GM23338 (cell line): ENCODE measurements around the gene ADGRV1. TPM values are rescaled to one million over a fixed set of nuclear protein-coding genes. Genes with fewer than 3 reads are reported as not detected.

Source experiments
- ATAC-seq: fragments of 200-7000 bp; cut with Tn5 transposase; 3 replicates; pipeline ENCODE4 v1.9.1; 2020
- DNase-seq: peaks from one replicate; pipeline ENCODE4 v3.0.0-alpha.2; 2015; ENCODE audit warnings: low spot score
- H2AFZ ChIP-seq: fragments of 200-600 bp; sonication (generic); 2 replicates; pipeline ENCODE4 v1.8.0; 2016; ENCODE audit warnings: antibody characterized with exemption, mild to moderate bottlenecking, moderate library complexity
- H3F3A ChIP-seq: fragments of 200-600 bp; sonication (generic); replicated peaks from 2 replicates; pipeline ENCODE4 v1.8.0; 2017; ENCODE audit warnings: antibody characterized with exemption, mixed run types, low read depth
- H3K27ac ChIP-seq: fragments of 200-600 bp; sonication (generic); 2 replicates; pipeline ENCODE4 v1.6.1; 2016; ENCODE audit warnings: low read depth
- H3K27me3 ChIP-seq: fragments of 200-600 bp; sonication (generic); 2 replicates; pipeline ENCODE4 v1.8.0; 2016; ENCODE audit warnings: mild to moderate bottlenecking, mixed run types, moderate library complexity; ENCODE audit not compliant: insufficient read depth
- H3K36me3 ChIP-seq: fragments of 200-600 bp; sonication (generic); 2 replicates; pipeline ENCODE4 v1.8.0; 2016; ENCODE audit warnings: mild to moderate bottlenecking; ENCODE audit not compliant: insufficient read depth
- H3K4me1 ChIP-seq: fragments of 200-600 bp; sonication (generic); 2 replicates; pipeline ENCODE4 v1.8.0; 2016; ENCODE audit warnings: mild to moderate bottlenecking, moderate library complexity; ENCODE audit not compliant: insufficient read depth
- H3K4me2 ChIP-seq: fragments of 200-600 bp; sonication (generic); 2 replicates; pipeline ENCODE4 v1.7.1; 2017; ENCODE audit warnings: mixed run types
- H3K4me3 ChIP-seq: fragments of 200-600 bp; sonication (generic); 2 replicates; pipeline ENCODE4 v1.6.1; 2016; ENCODE audit warnings: mixed run types
- H3K79me2 ChIP-seq: fragments of 200-600 bp; sonication (generic); replicated peaks from 2 replicates; pipeline ENCODE4 v1.8.0; 2017; ENCODE audit warnings: mild to moderate bottlenecking; ENCODE audit not compliant: insufficient read depth
- H3K9me2 ChIP-seq: fragments of 200-600 bp; sonication (generic); 2 replicates; pipeline ENCODE4 v1.8.0; 2017; ENCODE audit not compliant: insufficient read depth
- H4K20me1 ChIP-seq: fragments of 200-600 bp; sonication (generic); replicated peaks from 2 replicates; pipeline ENCODE4 v1.8.0; 2017; ENCODE audit warnings: mild to moderate bottlenecking; ENCODE audit not compliant: insufficient read depth
- H3K27ac Mint-ChIP-seq: 2 replicates; pipeline ENCODE4 v1.8.0; 2020; ENCODE audit warnings: inconsistent platforms, mild to moderate bottlenecking, moderate library complexity, mixed read lengths
- H3K27me3 Mint-ChIP-seq: 3 replicates; pipeline ENCODE4 v1.8.0; 2022; ENCODE audit warnings: low read depth, mild to moderate bottlenecking, moderate library complexity, mixed read lengths, inconsistent platforms; ENCODE audit not compliant: insufficient read depth, poor library complexity
- H3K36me3 Mint-ChIP-seq: 3 replicates; pipeline ENCODE4 v1.8.0; 2021; ENCODE audit warnings: low read depth, mild to moderate bottlenecking, inconsistent platforms, moderate library complexity, mixed read lengths
- H3K4me1 Mint-ChIP-seq: 3 replicates; pipeline ENCODE4 v1.8.0; 2020; ENCODE audit warnings: mild to moderate bottlenecking, inconsistent platforms, mixed read lengths
- H3K4me3 Mint-ChIP-seq: 3 replicates; pipeline ENCODE4 v1.8.0; 2021; ENCODE audit warnings: moderate library complexity, mild to moderate bottlenecking, inconsistent platforms, mixed read lengths
- H3K9me3 Mint-ChIP-seq: 3 replicates; pipeline ENCODE4 v1.8.0; 2020; ENCODE audit warnings: moderate library complexity, mild to moderate bottlenecking, inconsistent platforms, mixed read lengths
- CREB1 ChIP-seq: fragments of 250-450 bp; sonication (Bioruptor Pico); IDR thresholded peaks from 2 replicates; pipeline ENCODE4 v1.5.0; 2020; ENCODE audit warnings: low read depth, mild to moderate bottlenecking, moderate library complexity
- CTCF ChIP-seq, 2 experiments: fragments of 200-600 bp in 1 of 2; sonication (generic) in 1 of 2; conservative IDR thresholded peaks; 2 replicates each; pipeline versions ENCODE4 v1.5.1 to v1.6.1; 2016 to 2017; ENCODE audit warnings: antibody characterized with exemption in 2 of 2, low read depth in 2 of 2, mild to moderate bottlenecking in 2 of 2, moderate library complexity in 1 of 2
- ETS1 ChIP-seq: IDR thresholded peaks from 2 replicates; pipeline ENCODE4 v1.6.1; 2016; ENCODE audit warnings: antibody characterized with exemption
- EZH2 ChIP-seq: fragments of 200-600 bp; sonication (generic); IDR thresholded peaks from one replicate; pipeline ENCODE4 v1.8.0; 2017; ENCODE audit warnings: antibody characterized with exemption, mild to moderate bottlenecking, low read depth; ENCODE audit not compliant: unreplicated experiment
- EZH2phosphoT487 ChIP-seq: fragments of 200-600 bp; sonication (generic); IDR thresholded peaks from one replicate; pipeline ENCODE4 v1.8.1; 2018; ENCODE audit warnings: antibody characterized with exemption; ENCODE audit not compliant: unreplicated experiment
- JUNB ChIP-seq: IDR thresholded peaks from one replicate; pipeline ENCODE4 v1.6.1; 2016; ENCODE audit warnings: antibody characterized with exemption; ENCODE audit not compliant: unreplicated experiment
- NANOG ChIP-seq: IDR thresholded peaks from 2 replicates; pipeline ENCODE4 v1.6.1; 2016; ENCODE audit warnings: antibody characterized with exemption, borderline replicate concordance
- POLR2AphosphoS5 ChIP-seq: IDR thresholded peaks from 2 replicates; pipeline ENCODE4 v1.6.1; 2016; ENCODE audit warnings: antibody characterized with exemption, low read depth
- REST ChIP-seq: IDR thresholded peaks from one replicate; pipeline ENCODE4 v1.6.1; 2018; ENCODE audit warnings: antibody characterized with exemption; ENCODE audit not compliant: unreplicated experiment
- STAT1 ChIP-seq: IDR thresholded peaks from one replicate; pipeline ENCODE4 v1.6.1; 2016; ENCODE audit warnings: antibody characterized with exemption; ENCODE audit not compliant: unreplicated experiment
- ZNF114 ChIP-seq: fragments of 250-450 bp; sonication (Bioruptor Pico); IDR thresholded peaks from 2 replicates; pipeline ENCODE4 v1.5.0; 2020; ENCODE audit warnings: mild to moderate bottlenecking, moderate library complexity
- ZNF331 ChIP-seq: fragments of 250-450 bp; sonication (Bioruptor Pico); IDR thresholded peaks from 2 replicates; pipeline ENCODE4 v1.5.0; 2020; ENCODE audit warnings: low read depth, mild to moderate bottlenecking, moderate library complexity
- ZNF462 ChIP-seq: fragments of 250-450 bp; sonication (Bioruptor Pico); IDR thresholded peaks from 2 replicates; pipeline ENCODE4 v1.5.0; 2020; ENCODE audit warnings: mild to moderate bottlenecking, moderate library complexity
- polyA plus RNA-seq: library from polyadenylated mRNA; unstranded; fragments of >200 nt; fragmentation: Nextera tagmentation; extraction: Ambion mirVana; gene quantifications from 2 replicates; pipeline ENCODE4 v1.2.1, GENCODE V29; 2016
- total RNA-seq: library from RNA; depleted of rRNA; stranded (reverse); fragments of >200 nt; shearing (Covaris generic); gene quantifications from 2 replicates; pipeline ENCODE4 v1.2.3, GENCODE V29; 2014

The ADGRV1 gene
- total and polyA plus RNA-seq, 2 experiments from 2014 or later, result 46.1 to 149 TPM

- H3K27ac ChIP-seq, result no peak overlapping the region
- TF ChIP-seq STAT1 (no peak), EZH2 (no peak), POLR2AphosphoS5 (no peak), JUNB (no peak), REST (no peak), EZH2phosphoT487 (no peak), CREB1 (CRISPR knock-in tag) (no peak), CTCF (conservative IDR thresholded peaks at IDR 0.05; ENCODE audit: low read depth in 2 of 2) (no peak), NANOG (no peak), ZNF114 (CRISPR knock-in tag) (no peak), ZNF462 (CRISPR knock-in tag) (no peak), ZNF331 (CRISPR knock-in tag) (no peak), ETS1 (no peak)
- DNase-seq (no peak), ATAC-seq (no peak)
- H3K4me3 ChIP-seq, result no peak overlapping the region
- H3K4me1 Mint-ChIP-seq, result peaks cover 15% of the 10 kb centered on the region; the same call in 2 of the 3 replicates
- peaks cover 2% of the 10 kb centered on the region for H3K27me3 Mint-ChIP-seq
- H3K27me3 ChIP-seq, result no peaks in the 10 kb centered on the region
- H3F3A ChIP-seq, result no peaks in the 10 kb centered on the region
- H3K4me3 Mint-ChIP-seq, result no peak overlapping the region
- H3K4me1 ChIP-seq, result no peaks in the 10 kb centered on the region
- no peaks in the 10 kb centered on the region for H3K36me3 Mint-ChIP-seq
- no peaks in the 10 kb centered on the region for H3K9me2 ChIP-seq
- no peaks in the 10 kb centered on the region for H3K79me2 ChIP-seq
- peak overlapping the region; percentile 14; the same call in 1 of the 2 replicates for H3K27ac Mint-ChIP-seq
- no peaks in the 10 kb centered on the region for H3K36me3 ChIP-seq
- H4K20me1 ChIP-seq, result no peaks in the 10 kb centered on the region
- H2AFZ ChIP-seq, result no peak overlapping the region
- H3K4me2 ChIP-seq, result no peak overlapping the region
- H3K9me3 Mint-ChIP-seq, result no peaks in the 10 kb centered on the region
These were observed 465.6 kb downstream of the ADGRV1 start for GRCh38 chr5:91024206-91024605.
